ENCODE results near the gene HIF3A.
"Not testable (repeated sequence)": the region's sequence is repeated elsewhere in the genome, so short reads cannot be mapped to it uniquely, and the experiment has no call there.

HIF3A gene

GRCh38 chr19:46319613-46320012 lies 22.8 kb downstream of the HIF3A start:
- no peak for TF ChIP-seq CTCF (IDR thresholded peaks at IDR 0.05; ENCODE audit: extremely low read depth, missing control alignments)

GRCh38 chr19:46320559-46320958 lies 23.7 kb downstream of the HIF3A start:
- TF ChIP-seq CTCF (IDR thresholded peaks at IDR 0.05; ENCODE audit: extremely low read depth, missing control alignments) = no peak
- no peak for DNase-seq (ENCODE audit: low spot score)

More at GRCh38 chr19:46319613-46320012, 22.8 kb downstream of the HIF3A start:
- DNase-seq (ENCODE audit: low spot score) = no peak

GRCh38 chr19:46321653-46322052 lies 24.8 kb downstream of the HIF3A start:
- no peak for TF ChIP-seq CTCF (IDR thresholded peaks at IDR 0.05; ENCODE audit: extremely low read depth, missing control alignments)

GRCh38 chr19:46323227-46323626 lies 26.4 kb downstream of the HIF3A start:
- not testable (repeated sequence) for DNase-seq (ENCODE audit: low spot score)

More at GRCh38 chr19:46321653-46322052, 24.8 kb downstream of the HIF3A start:
- no peak for DNase-seq (ENCODE audit: low spot score)

GRCh38 chr19:46324277-46324676 lies 27.4 kb downstream of the HIF3A start:
- DNase-seq (ENCODE audit: low spot score) = no peak
- TF ChIP-seq CTCF (IDR thresholded peaks at IDR 0.05; ENCODE audit: extremely low read depth, missing control alignments) = no peak

- DNase-seq (ENCODE audit: low spot score) = no peak
- no peak for TF ChIP-seq CTCF (IDR thresholded peaks at IDR 0.05; ENCODE audit: extremely low read depth, missing control alignments)
Measured at GRCh38 chr19:46326608-46327007, 29.8 kb downstream of the HIF3A start.

- no peak for TF ChIP-seq CTCF (IDR thresholded peaks at IDR 0.05; ENCODE audit: extremely low read depth, missing control alignments)
- no peak for DNase-seq (ENCODE audit: low spot score)
Measured at GRCh38 chr19:46328079-46328478, 31.2 kb downstream of the HIF3A start.

- DNase-seq (ENCODE audit: low spot score) = no peak
- no peak for TF ChIP-seq CTCF (IDR thresholded peaks at IDR 0.05; ENCODE audit: extremely low read depth, missing control alignments)
Measured at GRCh38 chr19:46330319-46330918, 33.6 kb downstream of the HIF3A start.

All from GM20000 (cell line).